Prostate gland (tissue), 2 donors: ENCODE data around the gene RBM39. TPM values are rescaled to one million over a fixed set of nuclear protein-coding genes. Genes with fewer than 3 reads are reported as not detected.

ENCODE experiments used
- DNase-seq: peaks from one replicate; pipeline ENCODE4 v3.0.0-alpha.2; 2019; ENCODE audit warnings: low spot score
- H3K27ac ChIP-seq, 2 donors: fragments of 200-600 bp; sonication (generic); 2 replicates each; pipeline ENCODE4 v1.5.1; 2017 to 2019
- H3K27me3 ChIP-seq: fragments of 200-600 bp; sonication (generic); replicated peaks from 2 replicates; pipeline ENCODE4 v1.5.1; 2019; ENCODE audit not compliant: insufficient read depth
- H3K36me3 ChIP-seq, 2 donors: fragments of 200-600 bp; sonication (generic); 1 replicate in 1 of 2; 2 replicates in 1 of 2; pipeline versions ENCODE4 v1.5.1 to v1.8.1; 2017 to 2019
- H3K4me1 ChIP-seq: fragments of 200-600 bp; sonication (generic); replicated peaks from 2 replicates; pipeline ENCODE4 v1.5.1; 2019
- H3K4me3 ChIP-seq, 2 donors: fragments of 200-600 bp; sonication (generic); 2 replicates each; pipeline ENCODE4 v1.5.1; 2017 to 2019
- H3K9me3 ChIP-seq: fragments of 200-600 bp; sonication (generic); 2 replicates; pipeline ENCODE4 v1.5.1; 2017
- CTCF ChIP-seq, 4 experiments: fragments of 200-600 bp in 2 of 4; fragments of 450-650 bp in 2 of 4; sonication (generic) in 2 of 4; IDR thresholded peaks; 1 replicate in 3 of 4; 2 replicates in 1 of 4; pipeline ENCODE4 v1.5.1; 2016 to 2019; ENCODE audit warnings: antibody characterized with exemption in 4 of 4, mild to moderate bottlenecking in 2 of 4, moderate library complexity in 2 of 4
- POLR2A ChIP-seq: fragments of 450-650 bp; IDR thresholded peaks from one replicate; pipeline ENCODE4 v1.6.1; 2016; ENCODE audit warnings: antibody characterized with exemption, mild to moderate bottlenecking
- POLR2AphosphoS5 ChIP-seq: sonication (generic); formaldehyde crosslinking; IDR thresholded peaks from one replicate; pipeline ENCODE4 v1.6.1; 2017; ENCODE audit warnings: antibody characterized with exemption
- WGBS: methylation state at CpG from one replicate; pipeline ENCODE4 v1.1.5; 2018; 5-methylcytosine and 5-hydroxymethylcytosine counted together
- intact Hi-C: fragments of 100-400 bp; cut with DNase I; formaldehyde crosslinking; loops from one replicate; pipeline ENCODE4 v1.14.2; 2022
- total RNA-seq, 2 donors: library from RNA; depleted of rRNA; stranded (reverse); fragments of >200 nt; gene quantifications; one replicate each; pipeline ENCODE4 v1.1.0, GENCODE V29; 2016

The RBM39 gene
- total RNA-seq, 2 donors from 2014 or later, result 228 to 235 TPM

GRCh38 chr20:35776513-35777101, 34.5 kb upstream of the RBM39 start:
- Histone ChIP-seq H3K4me1 (peaks cover 11% of the 10 kb centered on the region), H3K27me3 (no peaks in the 10 kb centered on the region), H3K27ac (peak overlapping the region; percentile 61 to 79), H3K9me3 (no peaks in the 10 kb centered on the region), H3K4me3 (no peak overlapping the region), H3K36me3 (no peaks in the 10 kb centered on the region)
- 40% methylated on average over 4 of the region's 4 CpGs for WGBS
- peak; percentile 87 for TF ChIP-seq POLR2AphosphoS5
- TF ChIP-seq CTCF (IDR thresholded peaks at IDR 0.05), result no peak
- intact Hi-C loops, result loop anchor here (2.0 kb wide), 1 partner anchor 36 kb away; no protein-coding TSS in a partner anchor
- peak; percentile 75 for DNase-seq

GRCh38 chr20:35774391-35774790, 32.3 kb upstream of the RBM39 start:
- no peak for TF ChIP-seq POLR2AphosphoS5
- no peak for TF ChIP-seq POLR2A
- TF ChIP-seq CTCF (IDR thresholded peaks at IDR 0.05), result no peak
- Histone ChIP-seq H3K27me3 (no peaks in the 10 kb centered on the region), H3K36me3 (no peaks in the 10 kb centered on the region), H3K9me3 (no peaks in the 10 kb centered on the region), H3K4me3 (no peak overlapping the region), H3K4me1 (peaks cover 11% of the 10 kb centered on the region), H3K27ac (peak overlapping the region in 1 of 2 donors; percentile 94)
- intact Hi-C loops, result loop anchor here (5.0 kb wide), 1 partner anchor 93 kb away; no protein-coding TSS in a partner anchor
- 86% methylated on average over 1 of the region's 1 CpG for WGBS
- DNase-seq, result no peak

DNA sequence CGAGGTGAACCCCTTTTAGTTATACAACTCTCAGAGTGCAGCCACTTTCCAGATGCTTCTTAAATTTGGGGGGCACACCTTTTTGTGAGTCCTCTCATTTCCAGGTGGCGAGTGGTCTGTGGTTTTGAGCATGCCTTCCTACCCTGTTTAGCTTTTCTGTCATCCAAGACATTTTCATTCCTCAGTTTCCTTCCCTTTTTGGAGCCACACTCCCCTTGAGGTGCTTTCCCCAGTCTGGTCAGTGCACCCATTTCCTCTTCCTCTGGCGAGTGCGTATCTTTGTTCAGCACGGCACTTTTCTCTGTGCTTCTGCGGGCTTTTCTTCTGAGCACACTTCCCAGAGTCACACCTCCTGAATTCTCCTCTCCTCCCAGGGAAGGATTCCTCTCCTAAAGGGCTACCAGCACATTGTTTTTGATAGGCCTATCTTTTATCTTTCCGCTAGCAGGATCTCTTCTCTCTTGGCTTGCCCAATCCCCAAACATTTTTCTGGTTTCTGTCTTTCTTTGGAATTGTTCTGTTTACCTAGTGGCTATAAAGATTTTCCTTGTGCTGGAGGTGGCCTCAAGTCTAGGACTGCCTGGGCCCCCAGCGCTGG, 31.2 kb upstream of the RBM39 start:
- Histone ChIP-seq H3K27me3 (no peaks in the 10 kb centered on the region), H3K36me3 (no peaks in the 10 kb centered on the region), H3K27ac (peak overlapping the region; percentile 94 to 95), H3K4me1 (peaks cover 11% of the 10 kb centered on the region), H3K4me3 (peak overlapping the region; percentile 64 to 70), H3K9me3 (no peaks in the 10 kb centered on the region)
- WGBS, result 55% methylated on average over 8 of the region's 8 CpGs
- intact Hi-C loops, result loop anchor here (5.0 kb wide), 1 partner anchor 94 kb away; no protein-coding TSS in a partner anchor
- no peak for DNase-seq
- TF ChIP-seq POLR2A, result no peak
- peak; percentile 15 for TF ChIP-seq POLR2AphosphoS5

- no peaks in the 10 kb centered on the region for H3K27me3 ChIP-seq
- 11% methylated on average over 8 of the region's 8 CpGs for WGBS
- peak overlapping the region; percentile 64 to 70 for H3K4me3 ChIP-seq
- H3K9me3 ChIP-seq, result no peaks in the 10 kb centered on the region
- intact Hi-C loops, result loop anchor here (5.0 kb wide), 1 partner anchor 95 kb away; no protein-coding TSS in a partner anchor
- TF ChIP-seq POLR2A (no peak), POLR2AphosphoS5 (no peak), CTCF (IDR thresholded peaks at IDR 0.05) (no peak)
- no peaks in the 10 kb centered on the region for H3K36me3 ChIP-seq
- DNase-seq, result no peak
- peak overlapping the region; percentile 94 to 95 for H3K27ac ChIP-seq
- H3K4me1 ChIP-seq, result peaks cover 11% of the 10 kb centered on the region
Observed at GRCh38 chr20:35772563-35773058, 30.6 kb upstream of the RBM39 start.

DNA sequence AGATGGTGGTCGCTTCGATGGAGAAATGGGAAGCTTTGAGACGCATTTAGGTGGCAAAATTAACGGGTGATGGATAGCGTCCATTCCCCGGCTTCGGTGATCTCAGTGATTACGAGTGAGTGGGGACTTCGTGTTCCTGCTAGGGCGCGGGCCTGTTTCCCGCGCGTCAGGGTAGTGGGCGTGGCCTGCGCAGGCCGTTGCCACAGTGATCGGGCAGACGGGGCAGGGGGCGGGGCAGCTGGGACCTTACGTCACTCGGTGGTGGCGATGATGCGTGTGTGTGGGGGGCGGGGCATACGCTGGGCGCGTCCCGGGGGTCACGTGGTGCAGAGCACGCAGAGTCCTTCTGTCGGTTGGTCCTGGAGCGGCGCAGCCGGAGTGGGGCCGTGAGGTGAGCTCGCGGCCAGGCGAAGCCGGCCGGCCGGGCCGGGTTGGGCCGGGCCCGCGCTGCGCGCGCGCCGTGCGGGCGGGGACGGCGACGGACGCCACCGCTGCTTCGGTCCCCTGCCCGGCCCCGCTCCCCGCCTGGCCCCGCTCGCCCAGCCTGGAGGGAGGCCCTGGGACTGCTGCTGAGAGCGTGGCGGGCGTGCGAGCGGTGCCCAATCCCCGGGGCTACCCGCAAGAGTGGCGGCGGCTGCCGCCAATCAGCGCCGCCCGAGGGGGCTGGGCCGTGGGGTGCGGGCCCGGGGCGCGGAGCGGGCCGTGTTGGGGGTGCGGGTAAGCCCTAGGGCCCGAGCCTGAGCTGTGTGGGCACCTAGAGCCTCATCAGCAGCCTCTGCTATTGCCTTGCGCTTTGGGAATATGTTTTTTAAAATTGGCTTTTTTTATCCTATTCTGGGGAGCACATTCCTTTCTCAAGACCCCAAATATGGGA, 29.9 kb upstream of the RBM39 start, which contains the start of gene PHF20:
PHF20 (plus strand) TSS at position 327 of the 874 bp plus-strand sequence. CDS start 29,508 bp downstream, outside the sequence.
- Histone ChIP-seq H3K9me3 (no peaks in the 10 kb centered on the region), H3K27ac (peak within 1 kb of the TSS; percentile 94 to 95), H3K4me1 (peaks cover 6% of the 10 kb centered on the region), H3K36me3 (no peaks in the 10 kb centered on the region), H3K27me3 (no peaks in the 10 kb centered on the region), H3K4me3 (peak within 1 kb of the TSS; percentile 64 to 70)
- DNase-seq, result peak; percentile 98
- WGBS, result 5% methylated on average over 37 of the region's 87 CpGs
- intact Hi-C loops, result loop anchor here (5.0 kb wide), 1 partner anchor 95 kb away; no protein-coding TSS in a partner anchor
- TF ChIP-seq POLR2A, result peak; percentile 61
- TF ChIP-seq POLR2AphosphoS5, result peak; percentile 94
- peak in 1 of 4 experiments; percentile 39 for TF ChIP-seq CTCF (IDR thresholded peaks at IDR 0.05)
